GM11168 (cell line): ENCODE data around the gene KCNJ9.

Experiments used
- in situ Hi-C: fragments of 300-500 bp; cut with MboI; formaldehyde crosslinking; loops from one replicate; pipeline ENCODE4 v1.12.0; 2022; ENCODE audit warnings: low sequenced_read_pairs; ENCODE audit not compliant: unreplicated experiment

KCNJ9 gene

DNA sequence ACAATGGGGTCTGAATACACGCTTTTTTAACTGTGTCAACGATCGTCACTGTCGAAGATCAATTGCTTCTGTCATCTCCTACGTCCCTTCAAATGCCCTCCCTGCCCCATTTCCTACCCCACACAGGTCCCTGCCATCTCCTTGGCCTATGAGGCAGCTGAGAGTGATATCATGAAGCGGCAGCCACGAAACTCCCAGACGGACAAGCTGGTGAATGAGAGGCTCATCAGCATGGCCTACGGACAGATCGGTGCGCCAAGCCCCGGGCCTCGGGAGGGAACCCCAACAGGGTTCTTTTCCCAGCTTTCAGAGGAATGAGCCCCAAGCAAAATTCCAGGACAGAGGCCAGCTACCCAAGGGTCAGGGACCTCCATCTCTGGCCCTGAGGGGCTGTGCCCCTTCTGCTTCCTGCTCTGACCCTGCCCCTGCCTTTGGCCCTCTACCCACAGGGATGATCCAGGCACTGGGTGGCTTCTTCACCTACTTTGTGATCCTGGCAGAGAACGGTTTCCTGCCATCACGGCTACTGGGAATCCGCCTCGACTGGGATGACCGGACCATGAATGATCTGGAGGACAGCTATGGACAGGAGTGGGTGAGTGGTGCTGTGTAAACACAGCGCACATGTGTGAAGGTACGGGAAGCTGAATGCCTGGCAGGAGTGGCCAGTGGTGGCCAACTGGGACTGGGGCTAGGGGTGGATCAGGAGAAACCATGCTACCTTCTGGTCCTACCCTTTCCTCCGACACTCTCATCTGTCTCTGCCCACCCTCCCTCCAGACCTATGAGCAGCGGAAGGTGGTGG is 55.0 kb downstream of the KCNJ9 start:
- in situ Hi-C loops: no loop called here

DNA sequence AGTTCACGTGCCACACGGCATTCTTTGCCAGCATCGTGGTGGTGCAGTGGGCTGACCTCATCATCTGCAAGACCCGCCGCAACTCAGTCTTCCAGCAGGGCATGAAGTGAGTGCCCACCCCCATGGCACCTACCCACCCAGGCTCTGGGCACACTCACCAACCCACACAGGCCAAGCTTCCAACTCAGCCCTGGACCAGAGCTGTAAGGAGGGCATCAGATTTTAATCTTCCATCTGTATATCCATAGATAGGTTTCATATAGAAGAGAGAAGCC is 55.5 kb downstream of the KCNJ9 start:
- in situ Hi-C loops: no loop called here

DNA sequence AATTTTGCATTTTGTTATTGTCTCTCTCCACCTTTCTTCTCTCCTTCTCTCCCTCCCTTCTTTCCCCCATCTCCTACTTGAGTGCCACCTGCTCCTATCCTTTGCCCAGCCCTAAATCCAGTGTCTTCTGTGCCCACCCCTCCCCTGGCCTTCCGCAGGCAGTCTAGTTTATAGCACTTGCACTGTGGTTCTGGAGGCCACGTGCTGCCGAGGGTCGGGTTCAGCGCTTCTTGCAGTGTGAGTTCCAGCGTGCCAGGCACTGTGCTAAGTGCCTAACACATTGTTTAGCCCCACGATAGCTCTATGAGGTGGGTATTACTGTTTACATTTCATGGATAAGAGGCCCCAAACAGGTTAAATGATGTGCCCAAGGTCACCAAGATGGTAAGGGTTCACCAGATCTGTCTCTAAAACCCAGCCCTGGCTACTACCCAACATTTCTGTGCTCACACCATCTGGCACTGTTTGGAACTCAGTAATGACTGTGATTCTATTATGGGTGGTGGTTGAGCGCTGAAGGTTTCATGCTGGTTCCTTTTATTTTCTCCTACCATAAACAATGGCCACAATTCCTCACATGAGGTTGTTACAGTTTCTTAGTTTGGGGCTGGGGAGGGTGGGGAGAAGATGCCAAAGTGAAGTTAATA is 56.0 kb downstream of the KCNJ9 start:
- in situ Hi-C loops: no loop called here

DNA sequence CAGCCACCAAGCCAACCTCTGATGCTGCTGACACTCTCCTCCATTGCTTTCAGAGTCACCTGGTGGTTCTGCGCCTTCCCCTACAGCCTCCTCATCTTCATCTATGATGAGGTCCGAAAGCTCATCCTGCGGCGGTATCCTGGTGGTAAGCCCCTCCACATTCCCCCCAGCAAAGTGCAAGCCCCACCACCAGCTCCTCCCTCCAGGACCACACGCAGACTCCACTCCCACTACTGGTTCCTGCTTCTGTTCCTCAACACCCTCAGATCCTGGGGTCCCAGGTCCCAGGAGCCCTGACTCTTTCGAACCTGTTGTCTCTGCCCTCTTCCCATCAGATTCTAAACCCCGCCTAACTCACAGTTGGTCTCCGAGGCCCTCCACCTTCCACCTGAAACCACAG is 58.5 kb downstream of the KCNJ9 start:
- in situ Hi-C loops: no loop called here
